ENCODE results near the gene SCLY.

GRCh38 chr2:238114331-238114841 lies 53.6 kb downstream of the SCLY start:
- TF ChIP-seq EP300 (IDR thresholded peaks at IDR 0.05; ENCODE audit: borderline replicate concordance): no peak
- no peak for TF ChIP-seq YY1 (IDR thresholded peaks at IDR 0.05; ENCODE audit: low read depth)
